GM18511 (cell line): ENCODE results near the gene PCDHGA8.
A peak's percentile ranks its signal among the peaks of the same experiment; 100 is the strongest.
"Not testable (repeated sequence)": the region's sequence is repeated elsewhere in the genome, so short reads cannot be mapped to it uniquely, and the experiment has no call there.

Experiments
- ATAC-seq: cut with Tn5 transposase; IDR thresholded peaks from one replicate; pipeline ENCODE4 v1.9.1; 2021; ENCODE audit warnings: mild to moderate bottlenecking, moderate library complexity; ENCODE audit not compliant: unreplicated experiment

Gene PCDHGA8

DNA sequence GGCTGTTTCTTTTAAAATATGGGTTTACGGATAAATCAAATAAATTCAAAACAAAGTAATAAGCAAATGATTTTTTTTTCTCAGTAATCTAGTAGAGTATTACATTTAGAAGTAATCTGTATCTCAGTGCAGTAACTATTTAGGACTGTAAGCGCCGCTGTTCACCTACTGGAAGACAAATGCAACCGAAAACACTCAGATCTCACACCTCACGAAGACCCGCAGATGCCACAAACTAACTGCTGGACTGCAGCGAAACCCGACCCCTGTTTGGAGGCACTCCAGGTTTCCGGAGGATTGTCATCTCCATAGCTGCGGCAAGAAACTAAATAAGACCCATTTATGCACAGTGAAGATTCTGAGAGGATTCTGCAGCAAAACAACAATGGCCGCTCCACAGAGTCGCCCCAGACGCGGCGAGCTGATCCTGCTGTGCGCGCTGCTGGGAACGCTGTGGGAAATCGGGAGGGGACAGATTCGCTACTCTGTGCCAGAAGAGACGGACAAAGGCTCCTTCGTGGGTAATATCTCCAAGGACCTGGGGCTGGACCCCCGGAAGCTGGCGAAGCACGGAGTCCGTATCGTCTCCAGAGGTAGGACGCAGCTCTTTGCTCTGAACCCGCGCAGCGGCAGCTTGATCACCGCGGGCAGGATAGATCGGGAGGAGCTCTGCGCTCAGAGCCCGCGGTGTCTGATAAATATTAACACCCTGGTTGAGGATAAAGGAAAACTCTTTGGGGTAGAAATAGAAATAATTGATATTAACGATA is at the start of gene PCDHGA8:
TSS of gene PCDHGA8 (plus strand) at position 205 of the 770 bp plus-strand sequence. CDS start at position 386, 181 bp downstream.
- no peak for ATAC-seq

DNA sequence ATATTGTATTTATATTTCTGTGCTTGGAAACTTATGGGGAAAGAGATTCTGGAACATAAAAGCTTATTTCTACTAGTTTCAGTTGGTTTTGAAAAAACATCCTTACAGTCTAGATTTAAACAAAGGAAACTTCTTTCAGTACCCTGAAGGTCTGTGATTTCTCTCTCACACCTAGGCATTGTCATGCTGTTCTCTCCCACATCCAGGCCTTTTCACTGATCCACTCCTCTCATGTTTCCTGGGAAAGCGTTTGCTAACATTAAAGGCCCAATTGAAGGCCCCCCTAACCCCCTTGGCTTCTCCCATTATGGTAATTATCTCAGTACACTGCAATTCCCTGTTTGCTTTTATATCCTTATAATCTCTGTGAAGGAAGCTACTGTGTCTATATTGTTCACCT is 49.7 kb upstream of the PCDHGA8 start:
- ATAC-seq = no peak

DNA sequence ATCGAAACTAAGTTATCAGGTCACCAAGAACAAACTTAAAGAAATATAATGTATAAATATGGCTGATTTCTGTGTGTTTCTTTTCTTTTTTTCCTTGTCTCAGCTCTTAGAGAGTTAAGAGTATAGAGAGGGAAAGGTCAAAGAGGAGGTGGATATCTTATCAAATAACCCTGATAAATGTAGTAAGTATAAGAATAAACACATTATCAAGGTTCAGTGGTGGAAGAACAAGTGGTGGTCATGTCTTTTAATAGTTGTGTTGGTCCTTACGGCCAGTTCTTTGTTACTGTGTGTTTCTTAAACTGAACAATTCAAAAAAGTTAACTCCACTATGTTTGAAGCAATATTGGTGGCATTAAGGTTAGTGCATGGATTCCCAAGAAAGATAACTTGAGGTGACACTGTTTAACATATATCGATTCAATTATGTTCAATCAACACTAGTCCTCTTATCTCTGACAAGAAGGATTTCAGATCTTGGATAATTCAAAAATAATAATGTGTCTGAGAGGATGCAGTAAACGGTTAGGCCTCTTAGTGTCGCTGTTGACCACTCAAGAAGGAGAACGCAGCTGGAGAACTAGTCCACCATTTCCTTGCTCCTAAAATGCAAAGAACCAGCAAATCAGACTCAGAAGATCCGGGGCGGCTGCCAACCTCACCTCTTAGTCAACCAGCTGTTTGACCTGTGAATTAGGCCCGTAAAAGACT is 49.0 kb upstream of the PCDHGA8 start, which contains the start of gene PCDHGA3:
TSS of gene PCDHGA3 (plus strand) at position 588 of the 711 bp plus-strand sequence. CDS start 205 bp downstream, outside the sequence.
- no peak for ATAC-seq

DNA sequence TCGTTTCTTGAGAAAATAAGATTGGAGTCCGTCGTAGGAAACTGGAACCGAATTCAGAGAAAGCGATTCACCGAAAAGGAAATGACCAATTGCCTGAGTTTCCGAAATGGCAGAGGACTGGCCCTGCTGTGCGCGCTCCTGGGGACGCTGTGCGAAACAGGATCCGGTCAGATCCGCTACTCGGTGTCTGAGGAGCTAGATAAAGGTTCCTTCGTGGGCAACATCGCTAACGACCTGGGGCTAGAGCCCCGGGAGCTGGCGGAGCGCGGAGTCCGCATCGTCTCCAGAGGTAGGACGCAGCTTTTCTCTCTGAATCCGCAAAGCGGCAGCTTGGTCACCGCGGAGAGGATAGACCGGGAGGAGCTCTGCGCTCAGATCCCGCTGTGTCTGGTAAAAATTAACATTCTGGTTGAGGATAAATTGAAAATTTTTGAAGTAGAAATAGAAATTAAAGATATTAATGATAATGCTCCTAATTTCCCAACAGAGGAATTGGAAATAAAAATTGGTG is 48.4 kb upstream of the PCDHGA8 start:
- no peak for ATAC-seq

DNA sequence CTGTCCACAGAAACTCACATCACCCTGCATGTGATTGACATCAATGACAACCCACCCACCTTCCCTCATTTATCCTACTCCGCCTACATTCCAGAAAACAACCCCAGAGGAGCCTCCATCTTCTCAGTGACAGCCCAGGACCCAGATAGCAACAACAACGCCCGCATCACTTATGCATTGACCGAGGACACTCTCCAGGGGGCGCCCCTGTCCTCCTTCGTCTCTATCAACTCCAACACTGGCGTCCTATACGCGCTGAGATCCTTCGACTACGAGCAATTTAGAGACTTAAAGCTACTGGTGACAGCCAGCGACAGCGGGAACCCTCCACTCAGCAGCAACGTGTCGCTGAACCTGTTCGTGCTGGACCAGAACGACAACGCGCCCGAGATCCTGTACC is 47.1 kb upstream of the PCDHGA8 start:
- no peak for ATAC-seq

DNA sequence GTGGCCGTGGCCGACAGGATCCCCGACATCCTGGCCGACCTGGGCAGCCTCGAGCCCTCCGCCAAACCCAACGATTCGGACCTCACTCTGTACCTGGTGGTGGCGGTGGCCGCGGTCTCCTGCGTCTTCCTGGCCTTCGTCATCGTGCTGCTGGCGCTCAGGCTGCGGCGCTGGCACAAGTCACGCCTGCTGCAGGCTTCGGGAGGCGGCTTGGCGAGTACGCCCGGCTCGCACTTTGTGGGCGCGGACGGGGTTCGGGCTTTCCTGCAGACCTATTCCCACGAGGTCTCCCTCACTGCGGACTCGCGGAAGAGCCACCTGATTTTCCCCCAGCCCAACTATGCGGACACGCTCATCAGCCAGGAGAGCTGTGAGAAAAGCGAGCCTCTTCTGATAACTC is 46.4 kb upstream of the PCDHGA8 start:
- ATAC-seq = not testable (repeated sequence)

DNA sequence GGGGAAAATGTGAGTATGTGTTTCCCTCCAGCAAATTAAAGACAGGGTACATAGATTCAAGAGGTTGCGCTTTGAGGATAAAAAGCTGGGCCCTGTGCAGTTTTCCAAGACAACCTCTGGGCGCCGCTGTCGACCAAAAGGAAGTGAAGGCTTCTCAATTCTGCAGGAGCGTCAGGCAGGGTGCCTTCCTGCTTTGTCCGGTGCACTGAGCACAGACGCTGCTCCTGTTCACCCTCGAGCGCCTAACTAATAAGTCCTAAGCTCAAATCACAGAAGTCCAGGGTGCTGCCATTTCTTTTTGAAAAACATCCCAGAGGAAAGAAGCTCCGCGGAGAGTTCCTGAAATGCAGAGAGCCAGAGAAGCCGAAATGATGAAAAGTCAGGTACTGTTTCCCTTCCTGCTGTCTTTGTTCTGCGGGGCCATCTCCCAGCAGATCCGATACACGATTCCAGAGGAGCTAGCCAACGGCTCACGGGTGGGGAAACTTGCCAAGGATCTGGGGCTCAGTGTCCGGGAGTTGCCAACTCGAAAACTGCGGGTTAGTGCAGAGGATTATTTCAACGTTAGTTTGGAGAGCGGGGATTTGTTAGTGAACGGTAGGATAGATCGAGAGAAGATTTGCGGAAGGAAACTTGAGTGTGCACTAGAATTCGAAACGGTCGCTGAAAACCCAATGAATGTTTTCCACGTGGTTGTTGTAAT is 42.4 kb upstream of the PCDHGA8 start, which contains the start of gene PCDHGB1:
TSS of gene PCDHGB1 (plus strand) at position 183 of the 703 bp plus-strand sequence. CDS start at position 345, 162 bp downstream.
- peak; percentile 87 for ATAC-seq

DNA sequence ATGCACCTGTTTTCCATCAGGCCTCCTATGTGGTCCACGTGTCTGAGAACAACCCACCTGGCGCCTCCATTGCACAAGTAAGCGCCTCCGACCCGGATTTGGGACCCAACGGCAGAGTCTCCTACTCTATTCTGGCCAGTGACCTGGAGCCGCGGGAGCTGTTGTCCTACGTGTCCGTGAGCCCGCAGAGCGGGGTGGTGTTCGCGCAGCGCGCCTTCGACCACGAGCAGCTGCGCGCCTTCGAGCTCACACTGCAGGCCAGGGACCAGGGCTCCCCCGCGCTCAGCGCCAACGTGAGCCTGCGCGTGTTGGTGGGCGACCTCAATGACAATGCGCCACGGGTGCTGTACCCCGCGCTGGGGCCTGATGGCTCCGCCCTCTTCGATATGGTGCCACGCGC is 40.8 kb upstream of the PCDHGA8 start:
- no peak for ATAC-seq

DNA sequence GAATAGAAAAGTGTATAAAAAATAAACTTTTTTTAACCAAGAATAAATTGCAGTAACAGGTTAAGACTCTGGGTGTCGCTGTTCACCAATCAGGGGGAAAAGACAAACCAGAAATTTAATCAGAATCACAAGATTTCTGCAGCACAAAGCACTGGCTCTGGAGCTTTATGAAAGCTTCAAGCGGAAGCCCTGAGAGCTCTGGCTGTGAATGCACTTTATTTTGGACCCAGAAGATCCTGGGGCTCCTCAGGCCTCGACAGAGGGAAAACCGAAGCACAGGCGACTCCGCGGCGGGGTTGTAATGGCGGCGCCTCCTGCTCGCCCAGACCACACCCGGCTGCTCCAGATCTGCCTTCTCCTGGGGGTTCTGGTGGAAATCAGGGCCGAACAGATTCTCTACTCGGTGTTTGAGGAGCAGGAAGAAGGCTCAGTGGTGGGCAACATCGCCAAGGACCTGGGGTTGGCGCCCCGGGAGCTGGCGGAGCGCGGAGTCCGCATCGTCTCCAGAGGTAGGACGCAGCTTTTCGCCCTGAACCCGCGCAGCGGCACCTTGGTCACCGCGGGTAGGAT is 37.4 kb upstream of the PCDHGA8 start, which contains the start of gene PCDHGA4:
TSS of gene PCDHGA4 (plus strand) at position 122 of the 570 bp plus-strand sequence. CDS start at position 209, 87 bp downstream.
- ATAC-seq = no peak

DNA sequence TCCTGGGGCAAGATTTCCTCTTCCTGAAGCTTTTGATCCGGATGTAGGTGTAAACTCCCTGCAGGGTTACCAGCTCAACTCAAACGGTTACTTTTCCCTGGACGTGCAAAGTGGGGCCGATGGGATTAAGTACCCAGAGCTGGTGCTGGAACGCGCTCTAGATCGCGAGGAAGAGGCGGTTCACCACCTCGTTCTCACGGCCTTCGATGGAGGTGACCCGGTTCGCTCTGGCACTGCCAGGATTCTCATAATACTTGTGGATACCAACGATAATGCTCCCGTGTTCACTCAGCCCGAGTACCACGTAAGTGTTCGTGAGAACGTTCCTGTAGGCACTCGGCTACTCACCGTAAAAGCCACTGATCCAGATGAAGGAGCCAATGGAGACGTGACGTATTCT is 36.8 kb upstream of the PCDHGA8 start:
- ATAC-seq = no peak

DNA sequence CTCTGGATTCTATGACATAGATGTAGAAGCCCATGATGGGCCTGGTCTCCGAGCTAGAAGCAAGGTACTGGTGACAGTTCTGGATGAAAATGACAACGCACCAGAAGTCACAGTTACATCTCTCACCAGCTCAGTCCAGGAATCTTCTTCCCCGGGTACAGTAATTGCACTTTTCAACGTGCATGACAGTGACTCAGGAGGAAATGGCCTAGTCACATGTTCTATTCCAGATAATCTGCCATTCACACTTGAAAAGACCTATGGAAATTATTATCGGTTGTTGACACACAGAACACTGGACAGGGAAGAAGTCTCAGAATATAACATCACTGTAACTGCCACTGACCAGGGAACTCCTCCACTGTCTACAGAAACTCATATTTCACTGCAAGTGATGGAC is 36.3 kb upstream of the PCDHGA8 start:
- no peak for ATAC-seq

DNA sequence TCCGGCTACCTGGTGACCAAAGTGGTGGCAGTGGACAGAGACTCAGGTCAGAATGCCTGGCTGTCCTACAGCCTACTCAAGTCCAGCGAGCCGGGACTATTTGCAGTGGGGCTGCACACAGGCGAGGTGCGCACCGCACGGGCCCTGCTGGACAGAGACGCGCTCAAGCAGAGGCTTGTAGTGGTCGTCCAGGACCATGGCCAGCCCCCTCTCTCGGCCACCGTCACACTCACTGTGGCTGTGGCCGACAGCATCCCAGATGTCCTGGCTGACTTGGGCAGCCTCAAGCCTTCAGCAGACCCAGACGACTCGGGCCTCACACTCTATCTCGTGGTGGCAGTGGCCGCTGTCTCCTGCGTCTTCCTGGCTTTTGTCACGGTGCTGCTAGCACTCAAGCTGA is 35.5 kb upstream of the PCDHGA8 start:
- no peak for ATAC-seq

DNA sequence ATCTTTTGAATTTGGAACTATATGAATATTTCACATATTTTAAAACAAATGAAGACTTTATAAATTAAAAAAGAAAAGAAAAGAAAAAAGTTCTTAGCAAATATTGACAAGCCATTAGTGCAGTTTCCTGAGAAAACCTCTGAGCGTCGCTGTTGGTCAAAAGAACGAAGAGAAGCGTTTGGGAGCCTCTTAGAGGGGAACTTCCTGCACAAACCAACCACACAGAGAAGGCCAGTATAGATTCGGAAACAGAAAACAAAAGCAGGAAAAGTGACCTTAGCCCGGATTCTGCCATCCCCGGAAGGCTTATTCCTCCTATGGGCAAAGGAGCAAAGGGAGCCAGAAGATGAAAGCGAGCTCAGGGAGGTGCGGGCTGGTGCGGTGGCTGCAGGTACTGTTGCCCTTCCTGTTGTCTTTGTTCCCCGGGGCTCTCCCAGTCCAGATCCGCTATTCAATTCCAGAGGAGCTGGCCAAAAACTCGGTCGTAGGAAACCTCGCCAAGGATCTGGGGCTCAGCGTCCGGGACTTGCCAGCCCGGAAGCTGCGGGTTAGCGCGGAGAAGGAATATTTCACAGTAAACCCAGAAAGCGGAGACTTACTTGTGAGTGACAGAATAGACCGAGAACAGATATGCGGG is 32.5 kb upstream of the PCDHGA8 start, which contains the start of gene PCDHGB2:
TSS of gene PCDHGB2 (plus strand) at position 205 of the 637 bp plus-strand sequence. CDS start at position 347, 142 bp downstream.
- ATAC-seq = peak; percentile 91

DNA sequence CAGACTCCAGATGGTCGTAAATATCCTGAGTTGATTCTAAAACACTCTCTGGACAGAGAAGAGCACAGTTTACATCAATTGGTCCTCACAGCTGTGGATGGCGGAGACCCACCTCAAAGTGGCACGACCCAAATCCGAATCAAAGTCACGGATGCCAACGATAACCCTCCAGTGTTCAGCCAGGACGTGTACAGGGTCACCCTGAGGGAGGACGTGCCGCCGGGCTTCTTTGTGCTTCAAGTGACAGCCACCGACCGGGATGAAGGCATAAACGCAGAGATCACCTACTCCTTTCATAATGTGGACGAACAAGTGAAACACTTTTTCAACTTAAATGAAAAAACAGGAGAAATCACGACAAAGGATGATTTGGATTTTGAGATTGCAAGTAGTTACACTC is 31.7 kb upstream of the PCDHGA8 start:
- no peak for ATAC-seq

DNA sequence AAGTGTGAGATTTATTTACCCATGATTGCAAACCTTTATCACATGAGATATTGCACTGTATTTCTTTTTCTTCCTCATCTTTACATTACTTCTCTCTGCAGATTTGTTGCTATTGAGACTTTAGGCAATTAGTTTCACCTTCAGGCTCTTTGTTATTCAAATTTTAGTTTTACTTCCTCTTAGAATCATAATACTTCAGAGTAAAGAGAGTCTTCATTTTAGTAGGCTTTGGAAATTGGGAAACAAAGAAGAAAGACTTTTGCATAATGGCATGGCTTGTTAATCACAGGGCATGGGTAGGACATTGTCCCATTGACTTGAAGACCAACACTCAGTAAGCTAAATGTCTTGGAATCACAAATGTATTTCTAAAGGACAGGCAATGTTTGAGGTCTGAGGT is 29.7 kb upstream of the PCDHGA8 start:
- ATAC-seq = no peak

DNA sequence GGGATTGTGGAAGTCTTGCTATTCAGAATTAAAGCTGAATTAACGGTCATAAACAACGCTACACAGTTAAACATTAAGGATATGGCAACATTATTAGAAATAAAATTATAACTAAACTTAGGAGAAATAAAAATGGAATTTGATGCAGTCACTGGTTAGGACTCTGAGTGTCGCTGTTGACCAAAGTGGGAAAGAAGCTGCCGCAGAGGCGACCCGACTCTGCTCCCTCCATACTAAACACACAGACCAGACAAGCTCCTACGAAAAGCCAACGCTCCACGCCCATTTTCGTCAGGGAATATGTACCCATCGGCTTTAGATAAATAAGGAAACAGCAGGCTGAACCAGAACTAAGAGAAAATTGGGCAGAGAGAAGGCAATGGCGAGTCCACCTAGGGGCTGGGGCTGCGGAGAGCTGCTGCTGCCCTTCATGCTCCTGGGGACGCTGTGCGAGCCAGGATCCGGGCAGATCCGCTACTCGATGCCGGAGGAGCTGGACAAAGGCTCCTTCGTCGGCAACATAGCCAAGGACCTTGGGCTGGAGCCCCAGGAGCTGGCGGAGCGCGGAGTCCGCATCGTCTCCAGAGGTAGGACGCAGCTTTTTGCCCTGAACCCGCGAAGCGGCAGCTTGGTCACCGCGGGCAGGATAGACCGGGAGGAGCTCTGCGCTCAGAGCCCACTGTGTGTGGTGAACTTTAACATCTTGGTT is 28.3 kb upstream of the PCDHGA8 start, which contains the start of gene PCDHGA5:
TSS of gene PCDHGA5 (plus strand) at position 211 of the 709 bp plus-strand sequence. CDS start at position 380, 169 bp downstream.
- ATAC-seq = no peak

DNA sequence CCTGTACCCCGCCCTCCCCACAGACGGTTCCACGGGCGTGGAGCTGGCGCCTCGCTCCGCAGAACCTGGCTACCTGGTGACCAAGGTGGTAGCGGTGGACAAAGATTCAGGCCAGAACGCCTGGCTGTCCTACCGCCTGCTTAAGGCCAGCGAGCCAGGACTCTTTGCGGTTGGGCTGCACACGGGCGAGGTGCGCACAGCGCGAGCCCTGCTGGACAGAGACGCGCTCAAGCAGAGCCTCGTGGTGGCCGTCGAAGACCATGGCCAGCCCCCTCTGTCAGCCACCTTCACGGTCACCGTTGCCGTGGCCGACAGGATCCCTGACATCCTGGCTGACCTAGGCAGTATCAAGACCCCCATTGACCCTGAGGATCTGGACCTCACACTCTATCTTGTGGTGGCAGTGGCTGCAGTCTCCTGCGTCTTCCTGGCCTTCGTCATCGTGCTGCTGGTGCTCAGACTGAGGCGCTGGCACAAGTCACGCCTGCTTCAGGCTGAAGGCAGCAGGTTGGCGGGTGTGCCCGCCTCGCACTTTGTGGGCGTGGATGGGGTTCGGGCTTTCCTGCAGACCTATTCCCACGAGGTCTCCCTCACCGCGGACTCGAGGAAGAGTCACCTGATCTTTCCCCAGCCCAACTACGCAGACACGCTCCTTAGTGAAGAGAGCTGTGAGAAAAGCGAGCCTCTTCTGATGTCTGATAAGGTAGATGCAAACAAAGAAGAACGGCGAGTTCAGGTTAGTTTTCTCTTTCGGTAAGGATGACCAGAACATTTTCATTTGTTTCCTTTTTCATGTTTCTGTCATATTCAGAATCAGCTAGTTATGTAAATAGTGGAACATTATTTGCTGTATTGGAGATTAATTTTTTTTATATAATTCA is 26.2 kb upstream of the PCDHGA8 start:
- no peak for ATAC-seq
